ENCODE results near the gene F12.

GRCh38 chr5:177393990-177394389, 15.4 kb downstream of the F12 start:
- TF ChIP-seq CTCF (IDR thresholded peaks at IDR 0.05) (no peak), POLR2A (IDR thresholded peaks at IDR 0.05) (no peak), EP300 (IDR thresholded peaks at IDR 0.05) (no peak), POLR2AphosphoS5 (IDR thresholded peaks at IDR 0.05) (no peak)
